ENCODE results near the gene BAZ1B.
"Not testable (repeated sequence)": the region's sequence is repeated elsewhere in the genome, so short reads cannot be mapped to it uniquely, and the experiment has no call there.

Gene BAZ1B

GRCh38 chr7:73446682-73447081 is 75.4 kb downstream of the BAZ1B start:
- DNase-seq (ENCODE audit: low read depth), result no peak

GRCh38 chr7:73443548-73444255 is 78.4 kb downstream of the BAZ1B start:
- DNase-seq (ENCODE audit: low read depth), result no peak

GRCh38 chr7:73442903-73443500 is 79.1 kb downstream of the BAZ1B start:
- DNase-seq (ENCODE audit: low read depth), result no peak

GRCh38 chr7:73442222-73442902 is 79.7 kb downstream of the BAZ1B start:
- DNase-seq (ENCODE audit: low read depth), result no peak

DNA sequence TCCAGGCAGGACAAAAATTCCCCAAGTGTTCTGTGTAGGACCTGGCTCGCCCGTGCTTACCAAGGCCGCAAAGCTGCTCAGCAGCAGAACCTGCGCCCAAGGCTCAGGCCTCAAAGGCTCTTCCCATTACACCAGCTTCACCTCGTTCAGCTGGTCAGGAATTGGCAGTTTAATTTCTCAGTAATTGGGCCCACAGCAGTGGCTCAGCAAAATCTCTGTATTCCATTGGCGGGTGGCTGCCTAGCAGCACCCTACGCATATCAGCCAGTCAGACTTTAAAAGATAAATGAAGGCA is 82.7 kb downstream of the BAZ1B start:
- no peak for DNase-seq (ENCODE audit: low read depth)

DNA sequence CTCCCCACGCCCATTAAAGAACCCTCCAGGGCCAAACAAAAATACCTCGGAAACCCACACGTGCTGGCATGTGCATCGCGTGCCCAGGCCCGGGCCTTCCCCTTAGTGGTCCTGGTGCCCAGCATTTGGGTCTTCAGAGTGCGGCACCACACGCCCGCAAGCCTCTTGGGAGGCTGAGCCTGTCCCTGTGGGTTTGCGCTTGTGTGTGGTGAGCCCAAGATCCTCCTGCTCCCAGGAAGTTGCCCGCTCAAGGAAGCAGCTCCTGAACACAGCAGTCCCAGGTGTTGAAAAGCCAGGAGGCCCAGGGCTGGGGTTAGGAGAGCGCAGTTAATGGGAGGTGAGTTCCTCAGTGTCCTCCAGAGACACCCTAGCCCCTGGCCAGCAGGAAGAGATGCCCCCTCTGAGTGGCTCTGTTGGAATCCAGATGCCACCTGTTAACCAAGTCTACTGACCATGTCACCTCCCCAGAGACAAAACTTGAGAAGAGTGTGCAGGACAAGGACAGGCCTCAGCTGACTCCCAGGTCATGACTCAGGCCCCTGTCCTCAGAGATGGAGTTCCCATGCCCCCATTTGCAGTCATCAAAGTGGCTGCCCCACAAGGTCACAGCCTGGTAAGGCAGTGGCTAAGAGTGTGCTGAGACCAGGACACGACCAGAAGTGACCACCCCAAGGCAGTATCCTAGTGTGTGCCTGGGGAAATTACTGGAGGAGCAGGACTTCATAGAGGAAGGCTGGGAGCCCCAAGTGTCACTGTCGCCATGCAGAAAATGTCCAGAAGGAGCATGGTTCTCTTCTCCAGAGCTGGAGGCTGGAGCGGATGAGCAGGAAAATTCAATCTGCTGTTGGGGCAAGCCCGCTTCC is 83.3 kb downstream of the BAZ1B start:
- no peak for DNase-seq (ENCODE audit: low read depth)

DNA sequence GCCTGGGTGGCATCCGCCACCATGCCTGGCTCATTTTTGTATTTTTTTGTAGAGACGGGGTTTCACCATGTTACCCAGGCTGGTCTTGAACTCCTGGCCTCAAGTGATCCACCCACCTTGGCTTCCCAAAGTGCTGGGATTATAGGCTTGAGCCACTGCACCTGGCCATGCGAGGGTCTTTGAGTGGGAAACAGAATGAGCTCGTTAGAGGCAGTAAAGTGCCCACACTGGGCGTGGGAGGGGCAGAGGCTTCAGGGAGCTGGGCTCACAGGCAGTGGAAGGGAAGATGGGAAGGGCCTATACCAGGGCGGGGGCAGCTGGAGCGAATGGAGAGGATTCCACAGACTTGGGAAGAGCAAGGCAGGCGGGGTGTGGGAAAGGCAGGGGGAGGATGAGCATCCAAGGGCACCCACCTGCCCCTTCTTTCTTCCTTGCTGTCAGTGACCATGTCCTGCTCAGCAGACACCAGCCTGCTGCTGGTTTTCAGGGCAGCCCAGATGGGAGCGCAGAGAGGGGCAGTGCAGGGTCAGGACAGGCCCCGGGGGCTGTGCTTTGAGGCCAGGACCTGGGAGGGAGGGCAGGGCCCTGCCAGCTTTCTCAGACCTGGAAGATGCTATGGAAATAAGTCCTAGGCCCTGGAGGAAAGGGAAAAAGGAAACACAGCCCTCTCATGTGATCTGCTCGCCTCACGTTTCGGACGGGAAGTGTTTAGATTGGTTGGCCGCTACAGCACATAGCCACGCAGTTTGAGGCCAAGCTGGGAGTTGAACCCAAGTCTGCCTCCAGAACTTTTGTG is 84.3 kb downstream of the BAZ1B start:
- no peak for DNase-seq (ENCODE audit: low read depth)

DNA sequence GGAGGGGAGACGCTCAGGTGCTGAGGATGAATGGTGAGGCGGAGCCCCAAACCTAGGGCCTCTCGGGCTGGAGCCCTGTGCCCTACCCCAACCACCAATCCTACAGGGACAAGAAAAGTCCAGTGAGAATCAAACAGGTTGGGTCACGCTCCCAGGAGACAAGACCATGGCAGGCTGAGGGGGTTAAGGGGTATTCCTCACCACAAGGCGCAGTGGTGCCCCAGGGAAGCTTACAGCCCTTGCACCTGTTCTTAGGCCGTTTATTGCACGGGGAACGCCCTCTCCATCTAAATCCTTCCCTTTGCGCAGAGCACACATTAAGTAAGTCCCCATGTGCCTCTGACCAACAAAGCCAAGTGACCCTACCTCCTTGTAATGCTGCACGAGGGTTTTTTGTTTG is 85.0 kb downstream of the BAZ1B start:
- no peak for DNase-seq (ENCODE audit: low read depth)

GRCh38 chr7:73436031-73436929 is 85.8 kb downstream of the BAZ1B start:
- DNase-seq (ENCODE audit: low read depth), result no peak

DNA sequence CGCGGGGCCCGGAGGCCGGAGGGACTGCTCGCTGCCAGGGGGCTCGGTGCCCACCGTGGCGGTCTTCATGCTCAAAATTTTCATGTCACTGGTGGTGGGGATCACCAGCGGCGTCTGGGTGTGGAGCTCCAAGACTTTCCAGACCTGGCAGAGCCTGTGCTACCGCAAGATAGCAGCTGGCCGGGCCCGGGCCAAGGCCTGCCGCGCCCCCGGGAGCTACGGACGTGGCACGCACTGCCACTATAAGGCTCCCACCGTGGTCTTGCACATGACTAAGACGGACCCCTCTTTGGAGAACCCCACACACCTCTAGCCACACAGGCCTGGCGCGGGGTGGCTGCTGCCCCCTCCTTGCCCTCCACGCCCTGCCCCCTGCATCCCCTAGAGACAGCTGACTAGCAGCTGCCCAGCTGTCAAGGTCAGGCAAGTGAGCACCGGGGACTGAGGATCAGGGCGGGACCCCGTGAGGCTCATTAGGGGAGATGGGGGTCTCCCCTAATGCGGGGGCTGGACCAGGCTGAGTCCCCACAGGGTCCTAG is 86.6 kb downstream of the BAZ1B start:
- no peak for DNase-seq (ENCODE audit: low read depth)

- DNase-seq (ENCODE audit: low read depth), result no peak
Observed at GRCh38 chr7:73434701-73435069, 87.4 kb downstream of the BAZ1B start.

DNA sequence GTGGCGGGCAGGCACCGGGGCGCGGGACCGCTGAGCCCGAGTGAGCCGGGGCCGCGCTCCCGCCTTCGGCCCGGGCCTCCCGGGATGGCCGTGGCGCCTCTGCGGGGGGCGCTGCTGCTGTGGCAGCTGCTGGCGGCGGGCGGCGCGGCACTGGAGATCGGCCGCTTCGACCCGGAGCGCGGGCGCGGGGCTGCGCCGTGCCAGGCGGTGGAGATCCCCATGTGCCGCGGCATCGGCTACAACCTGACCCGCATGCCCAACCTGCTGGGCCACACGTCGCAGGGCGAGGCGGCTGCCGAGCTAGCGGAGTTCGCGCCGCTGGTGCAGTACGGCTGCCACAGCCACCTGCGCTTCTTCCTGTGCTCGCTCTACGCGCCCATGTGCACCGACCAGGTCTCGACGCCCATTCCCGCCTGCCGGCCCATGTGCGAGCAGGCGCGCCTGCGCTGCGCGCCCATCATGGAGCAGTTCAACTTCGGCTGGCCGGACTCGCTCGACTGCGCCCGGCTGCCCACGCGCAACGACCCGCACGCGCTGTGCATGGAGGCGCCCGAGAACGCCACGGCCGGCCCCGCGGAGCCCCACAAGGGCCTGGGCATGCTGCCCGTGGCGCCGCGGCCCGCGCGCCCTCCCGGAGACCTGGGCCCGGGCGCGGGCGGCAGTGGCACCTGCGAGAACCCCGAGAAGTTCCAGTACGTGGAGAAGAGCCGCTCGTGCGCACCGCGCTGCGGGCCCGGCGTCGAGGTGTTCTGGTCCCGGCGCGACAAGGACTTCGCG is 88.0 kb downstream of the BAZ1B start:
- no peak for DNase-seq (ENCODE audit: low read depth)

DNA sequence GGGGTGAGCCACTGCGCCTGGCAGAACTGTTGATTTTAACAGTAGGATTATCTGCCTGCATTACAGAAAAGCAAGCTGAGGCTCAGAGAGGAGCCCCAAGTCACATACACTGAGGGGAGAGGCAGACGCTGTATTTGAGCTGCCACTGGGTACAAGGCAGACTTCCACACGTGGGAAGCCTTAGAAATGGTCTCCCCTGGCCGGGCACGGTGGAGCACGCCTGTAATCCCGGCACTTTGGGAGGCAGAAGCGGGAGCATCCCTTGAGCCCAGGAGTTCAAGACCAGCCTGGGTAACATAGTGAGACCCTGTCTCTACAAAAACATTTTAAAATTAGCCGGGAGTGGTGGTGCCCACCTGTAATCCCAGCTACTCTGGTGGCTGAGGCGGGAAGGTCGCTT is 89.4 kb downstream of the BAZ1B start:
- no peak for DNase-seq (ENCODE audit: low read depth)

- DNase-seq (ENCODE audit: low read depth), result no peak
Observed at GRCh38 chr7:73431041-73431835, 90.9 kb downstream of the BAZ1B start.

DNA sequence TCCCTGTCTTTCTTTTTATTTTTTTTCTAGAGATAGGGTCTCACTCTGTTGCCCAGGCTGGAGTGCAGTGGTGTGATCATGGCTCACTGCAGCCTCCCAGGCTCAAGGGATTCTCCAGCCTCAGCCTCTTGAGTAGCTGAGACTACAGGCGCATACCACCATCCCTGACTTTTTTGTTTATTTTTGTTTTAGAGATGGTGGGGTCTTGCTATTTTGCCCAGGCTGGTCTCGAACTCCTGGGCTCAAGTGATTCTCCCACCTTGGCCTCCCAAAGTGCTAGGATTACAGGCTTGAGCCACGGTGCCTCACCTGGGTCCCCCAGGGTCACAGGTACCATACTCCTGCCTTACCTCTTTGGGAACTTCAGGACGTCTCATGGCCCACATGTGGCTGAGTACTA is 91.6 kb downstream of the BAZ1B start:
- not testable (repeated sequence) for DNase-seq (ENCODE audit: low read depth)

DNA sequence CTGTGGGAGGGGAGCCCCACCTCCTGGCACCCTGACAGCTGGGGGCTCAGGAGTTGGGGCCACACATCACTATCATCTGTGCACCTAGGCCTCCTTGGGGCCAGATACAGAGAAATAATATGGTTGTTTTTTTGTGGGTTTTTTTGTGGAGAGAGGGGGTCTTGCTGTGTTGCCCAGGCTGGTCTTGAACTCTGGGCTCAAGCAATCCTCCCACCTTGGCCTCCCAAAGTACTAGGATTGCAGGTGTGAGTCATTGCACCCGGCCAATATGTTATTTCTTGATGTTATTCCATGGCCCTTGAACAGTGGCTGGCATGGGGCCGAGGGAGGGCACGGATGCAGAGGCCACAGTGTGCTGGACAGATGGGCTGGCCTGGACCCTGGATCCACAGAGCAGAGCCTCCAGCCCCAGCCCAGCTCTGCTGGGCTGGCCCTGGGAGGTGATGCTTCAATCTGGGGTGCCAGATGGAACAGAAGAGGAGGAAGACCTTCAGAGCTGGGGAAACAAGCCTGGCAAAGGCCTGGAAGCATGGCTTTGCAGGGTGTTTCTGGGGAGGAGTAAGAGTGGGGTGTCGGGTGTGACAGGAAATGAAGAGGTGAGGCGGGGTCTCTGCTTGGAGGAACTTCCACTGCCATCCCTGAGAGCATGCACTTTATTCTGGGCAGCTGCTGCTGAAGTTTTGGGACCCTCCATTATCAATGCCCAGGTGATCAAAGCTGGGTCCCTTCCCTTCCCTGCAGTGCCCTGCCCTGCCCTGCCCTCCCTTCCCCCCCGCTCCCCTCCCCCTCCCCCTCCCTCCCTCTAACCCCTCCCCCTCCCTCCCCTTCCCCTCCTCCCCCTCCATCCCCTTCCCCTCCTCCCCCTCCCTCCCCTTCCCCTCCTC is 92.2 kb downstream of the BAZ1B start:
- DNase-seq (ENCODE audit: low read depth), result no peak

- DNase-seq (ENCODE audit: low read depth), result no peak
Observed at GRCh38 chr7:73429215-73429614, 92.9 kb downstream of the BAZ1B start.
